AG09319 (cell line): ENCODE results near the gene PMIS2.

Experiments
- DNase-seq: peaks from one replicate; pipeline ENCODE4 v3.0.0-alpha.2; 2010; ENCODE audit warnings: low read depth; ENCODE audit errors: extremely low read depth
- TF ChIP-seq, protein P1 (sequence below): IDR thresholded peaks from 2 replicates; pipeline ENCODE4 v1.5.1; 2011; ENCODE audit warnings: low read depth, mild to moderate bottlenecking, inconsistent platforms, low read length, moderate library complexity

Gene PMIS2

DNA sequence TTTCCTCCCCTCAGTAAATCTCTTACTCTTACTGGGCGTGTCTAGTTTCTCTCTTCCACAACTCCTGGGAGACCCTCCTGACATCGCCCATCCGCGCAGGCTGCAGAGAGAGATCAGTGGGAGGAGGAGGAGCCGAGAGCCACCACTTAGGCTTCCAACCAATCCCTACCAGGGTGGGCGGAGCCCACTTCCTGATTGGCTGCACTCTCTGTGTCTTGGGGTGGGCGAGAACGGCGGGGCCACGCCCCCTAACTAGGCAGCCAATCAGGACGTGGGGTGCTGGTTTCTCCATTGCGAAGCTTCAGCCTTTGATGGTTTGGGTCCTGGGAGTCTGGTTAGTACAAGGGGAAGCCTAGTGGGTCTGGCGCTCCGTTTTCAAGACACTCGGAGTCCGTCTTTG lies at the start of gene PMIS2:
Gene PMIS2 (plus strand): TSS at position 326 of the 400 bp plus-strand sequence. CDS start 87 bp downstream, outside the sequence.
- DNase-seq, result no peak
- TF ChIP-seq, protein P1, sequence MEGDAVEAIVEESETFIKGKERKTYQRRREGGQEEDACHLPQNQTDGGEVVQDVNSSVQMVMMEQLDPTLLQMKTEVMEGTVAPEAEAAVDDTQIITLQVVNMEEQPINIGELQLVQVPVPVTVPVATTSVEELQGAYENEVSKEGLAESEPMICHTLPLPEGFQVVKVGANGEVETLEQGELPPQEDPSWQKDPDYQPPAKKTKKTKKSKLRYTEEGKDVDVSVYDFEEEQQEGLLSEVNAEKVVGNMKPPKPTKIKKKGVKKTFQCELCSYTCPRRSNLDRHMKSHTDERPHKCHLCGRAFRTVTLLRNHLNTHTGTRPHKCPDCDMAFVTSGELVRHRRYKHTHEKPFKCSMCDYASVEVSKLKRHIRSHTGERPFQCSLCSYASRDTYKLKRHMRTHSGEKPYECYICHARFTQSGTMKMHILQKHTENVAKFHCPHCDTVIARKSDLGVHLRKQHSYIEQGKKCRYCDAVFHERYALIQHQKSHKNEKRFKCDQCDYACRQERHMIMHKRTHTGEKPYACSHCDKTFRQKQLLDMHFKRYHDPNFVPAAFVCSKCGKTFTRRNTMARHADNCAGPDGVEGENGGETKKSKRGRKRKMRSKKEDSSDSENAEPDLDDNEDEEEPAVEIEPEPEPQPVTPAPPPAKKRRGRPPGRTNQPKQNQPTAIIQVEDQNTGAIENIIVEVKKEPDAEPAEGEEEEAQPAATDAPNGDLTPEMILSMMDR, result no peak

GRCh38 chr19:35539314-35539713 lies 46.7 kb upstream of the PMIS2 start:
- TF ChIP-seq, protein P1, result no peak

DNA sequence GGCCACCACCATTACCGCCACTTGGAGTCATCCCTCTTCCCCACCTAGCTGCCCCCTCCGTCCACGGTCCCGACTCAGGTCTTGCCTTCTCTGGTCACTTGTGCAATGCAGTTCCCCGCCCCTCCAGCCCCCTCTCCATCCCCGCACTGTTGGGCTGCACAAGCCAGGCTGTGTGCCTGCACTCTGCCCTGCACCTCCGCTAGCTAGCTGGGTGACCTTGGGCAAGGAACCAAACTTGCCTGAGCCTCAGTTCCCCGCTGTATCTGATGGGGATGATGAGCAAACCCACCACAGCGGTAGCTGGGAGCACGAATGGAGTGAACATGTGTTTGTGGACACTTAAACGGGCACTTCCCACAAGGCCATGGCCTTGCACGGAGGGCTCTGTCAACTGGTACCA lies 46.1 kb upstream of the PMIS2 start:
- TF ChIP-seq, protein P1, result no peak
- DNase-seq, result no peak

More at GRCh38 chr19:35539314-35539713, 46.7 kb upstream of the PMIS2 start:
- DNase-seq, result no peak

DNA sequence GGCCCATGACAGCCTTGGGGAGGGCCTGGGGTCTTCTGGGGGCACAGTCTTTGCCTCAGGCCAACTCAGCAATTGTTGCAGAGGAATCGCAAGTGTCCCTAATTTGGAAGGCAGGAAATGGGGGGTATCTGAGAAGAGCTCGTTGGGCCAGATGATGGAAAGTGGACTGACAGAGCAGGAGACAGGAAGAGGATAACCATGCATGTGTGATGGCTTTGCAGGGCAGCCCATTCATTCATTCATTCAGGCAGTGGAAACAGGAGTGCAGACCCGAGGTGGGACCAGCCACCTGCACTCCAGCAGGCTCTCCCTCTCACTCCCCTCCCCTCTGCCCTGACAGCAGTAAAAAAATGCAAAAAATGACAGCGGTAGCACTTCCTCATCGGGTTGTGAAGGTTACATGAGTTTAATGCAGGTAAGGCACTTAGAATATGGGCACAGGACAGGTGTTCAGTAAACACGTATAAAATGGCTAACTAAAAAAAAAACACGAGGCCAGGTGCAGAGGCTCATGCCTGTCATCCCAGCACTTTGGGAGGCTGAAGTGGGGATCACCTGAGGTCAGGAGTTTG lies 45.5 kb upstream of the PMIS2 start:
- TF ChIP-seq, protein P1, result no peak
- DNase-seq, result no peak

GRCh38 chr19:35542209-35542608 lies 43.8 kb upstream of the PMIS2 start:
- no peak for DNase-seq
- TF ChIP-seq, protein P1, result no peak

GRCh38 chr19:35543280-35544109 lies 42.5 kb upstream of the PMIS2 start:
- TF ChIP-seq, protein P1, result no peak
- DNase-seq, result no peak

DNA sequence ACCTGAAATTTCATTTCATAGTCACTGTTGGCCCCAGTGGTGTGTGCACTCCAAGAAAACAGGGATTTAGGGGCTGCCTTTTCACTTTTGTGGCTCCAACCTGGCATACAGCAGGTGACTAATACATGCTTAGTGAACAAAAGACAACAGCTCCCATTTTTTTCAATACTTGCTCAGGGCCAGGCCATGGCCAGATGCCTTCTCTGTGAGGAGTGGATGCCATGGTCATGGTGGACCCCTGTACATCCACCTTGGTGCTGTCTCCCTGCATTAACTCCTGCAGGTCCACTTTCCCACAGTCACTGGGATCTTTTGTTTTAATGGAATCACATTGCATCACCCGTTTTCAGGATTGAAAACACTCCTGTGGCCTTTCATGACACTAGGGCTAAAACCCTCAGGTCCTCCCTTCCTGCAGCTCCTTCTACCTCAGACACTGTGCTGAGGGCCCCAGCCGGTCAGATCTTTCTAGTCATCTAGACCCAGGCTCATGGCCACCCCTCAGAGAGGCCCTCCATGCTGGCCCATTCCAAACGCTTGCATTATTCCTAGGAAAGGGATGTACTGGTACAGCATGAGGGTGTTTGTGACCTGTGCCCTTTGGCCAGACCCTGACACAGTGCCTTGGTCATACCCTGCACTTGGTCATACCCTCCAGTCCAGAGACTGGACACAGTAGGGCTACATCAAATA lies 41.7 kb upstream of the PMIS2 start:
- TF ChIP-seq, protein P1, result no peak
- DNase-seq, result no peak
